Measurements from ENCODE around the gene NFASC. TPM values are rescaled to one million over a fixed set of nuclear protein-coding genes. Genes with fewer than 3 reads are reported as not detected.

The NFASC gene
- total and polyA plus RNA-seq, 8 donors, result 1.1 to 54.2 (median 13.3) TPM

DNA sequence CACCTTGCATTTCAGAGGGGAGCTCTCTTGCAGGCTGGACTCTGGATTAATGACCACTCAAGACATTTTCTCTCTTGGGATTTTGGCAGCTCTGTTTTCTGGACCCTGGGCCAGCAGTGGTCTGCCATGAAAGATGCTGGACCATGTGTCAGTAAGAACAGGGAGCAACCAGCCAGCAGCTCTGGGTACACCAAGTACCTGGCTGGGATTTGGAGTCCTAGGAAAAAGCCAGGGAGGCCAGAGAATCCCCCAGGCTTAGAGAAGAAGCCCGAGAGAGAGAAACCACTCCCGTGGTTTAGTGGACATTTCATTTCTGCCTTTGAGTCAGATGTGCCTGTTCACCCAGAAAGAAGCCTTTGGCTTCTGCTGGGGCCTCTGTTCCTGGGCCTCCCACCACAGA, 2.5 kb downstream of the NFASC start:
- H3K9me3 ChIP-seq, result no peaks in the 10 kb centered on the region
- 64 to 84% (median 79%) methylated on average over 2 of the region's 2 CpGs for WGBS, 5 donors
- no peak for DNase-seq
- no peaks in the 10 kb centered on the region for H3K36me3 ChIP-seq
- TF ChIP-seq, protein P1, sequence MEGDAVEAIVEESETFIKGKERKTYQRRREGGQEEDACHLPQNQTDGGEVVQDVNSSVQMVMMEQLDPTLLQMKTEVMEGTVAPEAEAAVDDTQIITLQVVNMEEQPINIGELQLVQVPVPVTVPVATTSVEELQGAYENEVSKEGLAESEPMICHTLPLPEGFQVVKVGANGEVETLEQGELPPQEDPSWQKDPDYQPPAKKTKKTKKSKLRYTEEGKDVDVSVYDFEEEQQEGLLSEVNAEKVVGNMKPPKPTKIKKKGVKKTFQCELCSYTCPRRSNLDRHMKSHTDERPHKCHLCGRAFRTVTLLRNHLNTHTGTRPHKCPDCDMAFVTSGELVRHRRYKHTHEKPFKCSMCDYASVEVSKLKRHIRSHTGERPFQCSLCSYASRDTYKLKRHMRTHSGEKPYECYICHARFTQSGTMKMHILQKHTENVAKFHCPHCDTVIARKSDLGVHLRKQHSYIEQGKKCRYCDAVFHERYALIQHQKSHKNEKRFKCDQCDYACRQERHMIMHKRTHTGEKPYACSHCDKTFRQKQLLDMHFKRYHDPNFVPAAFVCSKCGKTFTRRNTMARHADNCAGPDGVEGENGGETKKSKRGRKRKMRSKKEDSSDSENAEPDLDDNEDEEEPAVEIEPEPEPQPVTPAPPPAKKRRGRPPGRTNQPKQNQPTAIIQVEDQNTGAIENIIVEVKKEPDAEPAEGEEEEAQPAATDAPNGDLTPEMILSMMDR (IDR thresholded peaks at IDR 0.05), result no peak
- TF ChIP-seq POLR2AphosphoS5 (IDR thresholded peaks at IDR 0.05) (no peak), EP300 (IDR thresholded peaks at IDR 0.05) (no peak), POLR2A (IDR thresholded peaks at IDR 0.05) (no peak)
- no peaks in the 10 kb centered on the region for H3K27me3 ChIP-seq
- intact Hi-C loops (cut with DNase I; ENCODE audit: low total_unique reads), result no loop called here
- peaks cover 0 to 5% (median 0%) of the 10 kb centered on the region in 4 donors for H3K4me1 ChIP-seq
- peak overlapping the region in 1 of 5 donors; percentile 19 for H3K27ac ChIP-seq
- no peak overlapping the region for H3K4me3 ChIP-seq

DNA sequence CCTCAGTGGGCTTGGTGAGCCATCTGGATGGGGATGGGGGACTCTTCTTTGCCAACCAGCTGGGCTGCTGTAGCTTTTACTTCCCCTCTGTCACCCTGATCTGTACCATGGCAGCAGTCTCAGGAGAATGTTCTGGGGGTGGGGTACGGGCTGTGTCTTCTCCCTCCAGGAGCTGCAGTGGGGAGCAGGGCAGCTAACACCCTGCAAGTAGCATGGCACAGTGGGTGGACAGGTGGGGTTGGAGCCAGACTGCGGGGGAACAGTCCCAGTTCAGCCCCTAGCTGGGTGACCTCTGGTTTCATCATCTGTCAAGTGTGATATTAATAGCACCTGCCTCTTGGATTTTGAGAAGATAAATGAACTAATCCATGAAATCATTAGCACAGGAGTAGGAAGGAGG, 3.1 kb downstream of the NFASC start:
- DNase-seq, result no peak
- H3K27ac ChIP-seq, result peak overlapping the region in 1 of 5 donors; percentile 19
- H3K4me3 ChIP-seq, result no peak overlapping the region
- no peaks in the 10 kb centered on the region for H3K27me3 ChIP-seq
- intact Hi-C loops (cut with DNase I; ENCODE audit: low total_unique reads), result no loop called here
- TF ChIP-seq, protein P1 (IDR thresholded peaks at IDR 0.05), result no peak
- TF ChIP-seq EP300 (IDR thresholded peaks at IDR 0.05) (no peak), POLR2A (IDR thresholded peaks at IDR 0.05) (no peak), POLR2AphosphoS5 (IDR thresholded peaks at IDR 0.05) (no peak)
- no peaks in the 10 kb centered on the region for H3K9me3 ChIP-seq
- 81 to 87% (median 84%) methylated on average over 2 of the region's 2 CpGs; no CpG with 5 or more reads in 1 of the 5 donors for WGBS, 5 donors
- H3K4me1 ChIP-seq, result peaks cover 0 to 5% (median 0%) of the 10 kb centered on the region in 4 donors
- no peaks in the 10 kb centered on the region for H3K36me3 ChIP-seq

DNA sequence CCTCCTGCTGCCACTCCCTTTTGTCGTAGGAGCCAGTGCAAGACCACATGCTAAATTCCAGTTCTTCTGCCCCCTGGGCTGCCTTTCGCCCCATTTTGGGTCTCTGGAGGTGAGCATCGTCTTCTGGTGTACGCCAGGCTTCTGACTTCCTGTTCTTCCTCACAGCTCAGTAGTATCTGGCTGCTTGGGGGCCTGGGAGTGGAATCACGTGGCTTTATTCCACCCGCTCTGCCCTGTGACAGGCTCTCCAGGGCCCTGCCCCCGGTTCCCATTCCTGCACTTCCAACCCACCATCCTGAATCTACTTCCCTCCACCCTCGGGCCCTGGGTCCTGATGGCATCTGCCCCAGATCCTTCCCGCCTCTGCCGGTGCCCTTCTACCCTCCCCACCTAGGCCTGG, 3.6 kb downstream of the NFASC start:
- 77 to 89% (median 82%) methylated on average over 10 of the region's 10 CpGs for WGBS, 5 donors
- Histone ChIP-seq H3K27ac (peak overlapping the region in 1 of 5 donors; percentile 24), H3K27me3 (no peaks in the 10 kb centered on the region), H3K4me3 (no peak overlapping the region), H3K4me1 (peaks cover 0 to 5% (median 0%) of the 10 kb centered on the region in 4 donors), H3K9me3 (no peaks in the 10 kb centered on the region), H3K36me3 (no peaks in the 10 kb centered on the region)
- intact Hi-C loops (cut with DNase I; ENCODE audit: low total_unique reads), result no loop called here
- TF ChIP-seq, protein P1 (IDR thresholded peaks at IDR 0.05), result no peak
- TF ChIP-seq POLR2A (IDR thresholded peaks at IDR 0.05), result no peak
- no peak for TF ChIP-seq EP300 (IDR thresholded peaks at IDR 0.05)
- no peak for TF ChIP-seq POLR2AphosphoS5 (IDR thresholded peaks at IDR 0.05)
- DNase-seq, result no peak

DNA sequence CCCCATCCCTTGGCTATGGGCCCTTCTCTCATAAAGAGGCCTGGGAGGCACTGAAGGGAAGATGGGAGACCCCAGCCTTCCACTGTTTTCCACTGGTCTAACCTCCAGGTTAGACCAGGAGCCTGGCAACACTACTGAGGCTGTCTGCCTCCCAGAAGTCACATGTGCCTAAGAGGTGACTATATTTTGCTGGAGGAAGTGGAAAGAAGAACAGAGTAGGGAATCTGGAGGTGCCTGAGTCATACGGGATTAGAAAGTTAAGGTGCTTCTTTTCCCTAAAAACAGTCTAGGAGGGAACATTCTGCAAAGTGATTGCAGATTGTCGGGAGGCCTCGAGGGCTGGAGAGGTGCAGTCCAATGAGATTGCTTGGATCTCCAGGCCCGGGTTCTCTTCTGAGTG, 4.6 kb downstream of the NFASC start:
- Histone ChIP-seq H3K27ac (no peak overlapping the region), H3K36me3 (no peaks in the 10 kb centered on the region), H3K4me1 (peaks cover 0 to 13% (median 0%) of the 10 kb centered on the region in 4 donors), H3K27me3 (no peaks in the 10 kb centered on the region), H3K9me3 (no peaks in the 10 kb centered on the region), H3K4me3 (no peak overlapping the region)
- 35 to 68% (median 54%) methylated on average over 4 of the region's 4 CpGs for WGBS, 5 donors
- no peak for TF ChIP-seq POLR2A (IDR thresholded peaks at IDR 0.05)
- no peak for TF ChIP-seq POLR2AphosphoS5 (IDR thresholded peaks at IDR 0.05)
- TF ChIP-seq EP300 (IDR thresholded peaks at IDR 0.05), result no peak
- TF ChIP-seq, protein P1 (IDR thresholded peaks at IDR 0.05), result no peak
- intact Hi-C loops (cut with DNase I; ENCODE audit: low total_unique reads), result no loop called here
- no peak for DNase-seq
